HG02840 (cell line): ENCODE results near the gene ELP5.
A peak's percentile ranks its signal among the peaks of the same experiment; 100 is the strongest.

Experiments used
- ATAC-seq: cut with Tn5 transposase; IDR thresholded peaks from one replicate; pipeline ENCODE4 v1.9.1; 2021; ENCODE audit warnings: mild to moderate bottlenecking, moderate library complexity, moderate number of reproducible peaks; ENCODE audit not compliant: unreplicated experiment, low FRiP score

ELP5 gene

DNA sequence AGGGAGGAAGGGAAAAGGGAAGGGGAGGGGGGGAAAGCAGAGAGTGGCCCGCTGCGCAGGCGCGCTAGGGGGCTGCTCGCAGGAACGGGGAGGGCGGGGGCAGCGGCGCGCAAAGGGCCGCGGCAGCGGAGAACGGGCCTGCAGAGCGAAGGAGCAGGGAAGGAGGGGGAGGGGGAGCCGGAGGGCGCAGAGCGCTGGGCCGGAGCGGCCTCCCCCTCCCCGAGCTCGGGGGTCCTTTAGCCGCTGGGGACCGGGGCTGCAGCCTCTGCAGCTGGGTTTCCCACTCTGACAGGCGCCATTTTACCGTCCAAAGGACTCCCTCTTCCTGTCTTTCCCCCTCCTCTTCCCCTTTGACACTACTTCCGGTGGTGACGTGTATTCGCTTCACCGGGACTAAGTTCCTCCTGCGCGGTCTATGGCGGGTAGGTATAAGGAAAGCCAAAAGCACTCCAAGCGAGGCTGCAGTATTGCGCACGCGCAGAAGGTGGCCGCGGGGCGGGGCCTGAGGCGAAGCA is 297 bp upstream of the ELP5 start, which contains the start of gene CTDNEP1:
TSS of gene CTDNEP1 (minus strand) at position 74 of the 515 bp plus-strand sequence. CDS start 438 bp downstream, outside the sequence.
- ATAC-seq, result peak; percentile 81

DNA sequence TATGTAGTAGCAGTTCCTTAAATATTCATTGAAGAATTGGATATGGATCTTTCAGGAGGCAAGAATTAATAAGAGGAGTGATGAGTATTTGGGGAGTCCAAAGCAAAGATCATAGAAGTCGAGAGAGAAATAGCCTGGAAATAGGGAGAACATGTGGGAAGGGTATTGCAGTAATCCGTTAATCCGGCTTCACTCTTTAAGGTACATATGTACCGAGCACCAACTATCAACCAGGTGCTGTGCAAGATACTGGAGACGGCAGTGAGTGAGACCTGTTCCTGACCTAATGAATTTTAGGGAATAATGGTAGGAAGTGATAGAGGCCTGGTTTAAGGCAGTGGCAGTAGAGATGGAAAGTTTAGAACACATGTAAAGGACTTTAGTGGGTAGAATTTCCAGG is 1.1 kb downstream of the ELP5 start:
- no peak for ATAC-seq

DNA sequence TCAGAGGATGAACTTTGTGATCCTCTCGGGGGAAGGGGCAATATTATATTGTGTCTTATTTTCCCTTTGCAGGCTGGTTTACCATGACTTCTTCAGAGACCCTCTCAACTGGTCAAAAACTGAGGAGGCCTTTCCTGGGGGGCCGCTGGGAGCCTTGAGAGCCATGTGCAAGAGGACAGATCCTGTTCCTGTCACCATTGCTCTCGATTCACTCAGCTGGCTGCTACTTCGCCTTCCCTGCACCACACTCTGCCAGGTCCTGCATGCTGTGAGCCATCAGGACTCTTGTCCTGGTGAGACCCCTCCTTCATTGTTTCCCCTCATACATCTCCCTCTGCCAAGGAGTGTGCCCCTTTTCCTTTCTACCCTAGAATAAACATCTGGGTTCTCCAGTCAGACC is 2.5 kb downstream of the ELP5 start:
- no peak for ATAC-seq

DNA sequence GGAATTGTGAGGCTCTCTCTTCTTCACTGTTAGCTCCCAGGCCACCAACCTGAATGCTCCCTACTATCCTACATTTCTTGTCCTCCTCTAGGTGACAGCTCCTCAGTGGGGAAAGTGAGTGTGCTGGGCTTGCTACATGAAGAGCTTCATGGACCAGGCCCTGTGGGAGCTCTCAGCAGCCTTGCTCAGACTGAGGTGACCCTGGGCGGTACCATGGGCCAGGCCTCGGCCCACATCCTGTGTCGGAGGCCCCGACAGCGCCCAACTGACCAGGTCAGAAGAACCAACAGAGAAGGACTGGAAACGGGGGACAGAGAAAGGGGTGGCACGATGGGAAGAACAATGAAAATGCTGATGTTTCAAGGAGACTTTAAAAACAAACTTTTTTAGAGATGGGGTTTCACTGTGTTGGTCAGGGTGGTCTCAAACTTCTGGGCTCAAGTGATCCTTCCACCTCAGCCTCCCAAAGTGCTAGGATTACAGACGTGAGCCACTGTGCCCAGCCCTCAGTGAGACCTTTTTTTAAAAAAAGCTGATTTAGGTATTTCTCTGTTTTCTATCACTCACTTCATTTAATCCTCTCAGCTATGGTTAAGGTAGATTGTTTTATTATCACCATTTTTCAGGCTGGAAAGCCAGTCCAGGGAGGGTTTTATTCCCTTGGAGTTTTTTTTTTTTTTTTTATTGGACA is 4.9 kb downstream of the ELP5 start:
- no peak for ATAC-seq

DNA sequence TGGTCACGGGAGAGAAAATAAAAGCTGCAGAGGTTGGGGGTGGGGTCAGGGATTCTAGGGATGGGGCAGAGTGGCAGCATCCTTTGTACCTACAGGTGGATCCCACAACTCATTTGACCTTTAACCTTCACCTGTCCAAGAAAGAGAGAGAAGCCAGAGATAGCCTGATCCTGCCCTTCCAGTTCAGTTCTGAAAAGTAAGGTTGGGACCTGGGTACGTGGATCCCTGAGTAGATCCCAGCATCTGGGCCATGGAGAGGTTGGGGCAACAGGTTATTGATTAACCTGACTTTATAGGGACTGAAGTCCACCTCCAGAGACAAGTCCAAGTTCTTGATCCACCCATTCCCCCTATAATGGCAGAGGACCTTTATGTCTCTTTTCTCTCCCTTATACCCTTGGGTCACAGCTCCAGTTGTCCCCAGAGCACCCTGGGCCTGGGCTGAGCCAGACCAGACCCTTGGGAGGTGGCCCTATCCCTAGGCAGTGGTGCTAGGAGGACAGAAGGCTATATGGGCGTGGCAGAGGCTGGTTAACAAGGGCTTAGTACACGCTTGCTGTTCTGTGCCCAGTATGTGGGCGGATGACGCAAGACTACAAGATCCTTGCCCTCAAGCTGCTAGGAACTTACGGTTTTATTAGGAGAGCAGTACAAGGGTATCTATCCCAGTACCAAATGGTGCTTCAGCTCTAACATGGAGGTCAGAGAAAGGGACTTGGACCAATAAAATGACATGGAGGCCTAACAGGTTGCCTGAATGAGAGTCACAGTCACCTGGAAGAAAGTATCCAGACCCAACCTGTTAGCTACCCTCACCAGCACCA is 6.9 kb downstream of the ELP5 start:
- no peak for ATAC-seq

- ATAC-seq, result no peak
Observed at GRCh38 chr17:7259555-7259889, 7.5 kb downstream of the ELP5 start.

DNA sequence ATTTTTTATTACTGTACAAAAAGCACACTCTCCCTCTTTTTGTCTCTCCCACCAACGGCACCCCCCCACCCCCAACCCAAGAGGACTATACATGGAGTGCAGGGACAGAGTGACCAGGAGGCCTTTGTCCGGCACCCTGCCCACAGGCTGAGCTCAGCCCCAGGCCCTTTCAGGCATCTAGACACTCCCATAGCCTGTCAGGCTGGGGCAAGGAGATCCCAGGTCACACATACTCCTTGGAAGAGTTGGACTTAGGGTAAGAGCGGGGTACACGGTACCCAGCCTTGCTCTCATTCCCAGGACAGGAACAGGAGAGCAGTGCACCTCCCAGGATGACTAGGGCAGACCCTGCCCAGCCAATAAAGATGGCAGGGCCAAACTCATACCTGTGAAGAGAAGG is 8.1 kb downstream of the ELP5 start:
- no peak for ATAC-seq

DNA sequence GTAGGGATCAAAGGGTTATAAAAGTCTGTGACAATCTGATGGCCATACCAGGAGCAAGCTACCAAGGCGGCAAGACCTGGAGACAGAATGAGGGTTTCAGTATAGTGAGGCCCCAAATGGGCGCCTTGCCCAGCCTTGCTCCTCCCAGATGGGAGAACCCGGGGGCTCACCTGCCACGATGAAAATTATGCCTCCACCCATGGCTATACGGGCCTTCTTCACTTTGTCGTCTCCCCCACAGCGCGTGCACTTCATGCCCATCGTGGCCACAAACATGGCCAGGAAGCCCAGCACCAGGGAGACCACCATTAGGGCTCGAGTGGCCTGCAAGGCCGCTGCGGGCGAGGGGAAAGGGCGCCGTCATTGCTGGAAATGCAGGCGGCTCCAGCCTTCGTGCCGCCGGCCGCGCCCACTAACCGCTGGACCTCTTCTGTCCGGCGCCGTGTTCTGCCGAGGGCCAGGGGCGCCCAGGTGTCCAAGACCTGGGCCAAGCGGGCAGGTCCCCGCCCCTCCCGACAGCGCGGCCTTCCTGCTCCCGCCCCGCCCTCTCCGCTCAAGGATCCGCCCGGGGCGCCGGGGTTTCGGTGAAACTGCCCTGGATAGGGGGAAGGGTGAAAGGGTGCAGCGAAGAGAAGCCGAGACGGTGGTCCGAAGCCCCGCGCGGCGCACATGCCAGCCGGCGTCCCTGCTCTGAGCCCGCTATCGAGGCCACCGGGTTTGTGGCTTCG is 8.8 kb downstream of the ELP5 start:
- no peak for ATAC-seq

DNA sequence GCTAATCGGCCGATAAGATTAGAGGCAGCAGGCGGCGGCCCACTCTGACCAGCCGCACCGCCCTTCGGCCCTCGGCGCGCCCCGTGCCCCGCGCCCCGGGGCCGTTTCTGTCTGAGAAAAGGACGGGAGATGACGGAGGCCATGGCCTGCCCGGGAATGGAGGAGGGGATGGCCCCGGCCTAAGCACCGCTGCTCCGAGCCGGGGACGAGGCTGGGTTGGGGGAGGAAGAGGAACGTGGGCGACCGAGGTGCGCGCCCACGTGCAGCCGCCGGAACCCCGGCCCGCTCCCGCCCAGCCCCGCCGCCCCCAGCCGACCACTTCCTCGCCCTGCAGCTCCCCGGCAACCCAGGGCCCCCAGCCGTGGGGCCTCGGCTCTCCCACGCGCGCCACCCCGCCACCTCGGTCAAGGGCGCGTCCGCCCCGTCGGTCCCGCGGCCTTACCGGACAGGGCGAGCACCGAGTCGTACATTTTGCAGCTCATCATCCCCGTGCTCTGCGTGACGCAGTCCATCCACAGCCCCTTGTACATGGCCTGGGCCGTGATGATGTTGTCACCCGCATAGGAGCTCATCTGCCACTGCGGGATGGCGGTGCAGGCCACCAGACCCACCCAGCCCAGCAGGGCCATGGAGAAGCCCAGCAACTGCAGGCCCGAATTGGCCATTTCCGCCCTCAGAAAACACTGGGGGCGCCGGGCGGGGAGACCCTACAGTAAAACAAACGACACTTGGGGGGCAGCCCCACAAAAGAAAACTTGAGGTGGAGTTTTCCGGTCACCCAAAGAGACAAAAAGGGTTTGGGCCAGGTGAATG is 9.6 kb downstream of the ELP5 start:
- ATAC-seq, result no peak

- no peak for ATAC-seq
Observed at GRCh38 chr17:7262192-7262934, 10.3 kb downstream of the ELP5 start, which contains the start of gene CLDN7. Gene CLDN7 (minus strand): TSS chr17:7262478. CDS start chr17:7262043, 435 bp downstream.

DNA sequence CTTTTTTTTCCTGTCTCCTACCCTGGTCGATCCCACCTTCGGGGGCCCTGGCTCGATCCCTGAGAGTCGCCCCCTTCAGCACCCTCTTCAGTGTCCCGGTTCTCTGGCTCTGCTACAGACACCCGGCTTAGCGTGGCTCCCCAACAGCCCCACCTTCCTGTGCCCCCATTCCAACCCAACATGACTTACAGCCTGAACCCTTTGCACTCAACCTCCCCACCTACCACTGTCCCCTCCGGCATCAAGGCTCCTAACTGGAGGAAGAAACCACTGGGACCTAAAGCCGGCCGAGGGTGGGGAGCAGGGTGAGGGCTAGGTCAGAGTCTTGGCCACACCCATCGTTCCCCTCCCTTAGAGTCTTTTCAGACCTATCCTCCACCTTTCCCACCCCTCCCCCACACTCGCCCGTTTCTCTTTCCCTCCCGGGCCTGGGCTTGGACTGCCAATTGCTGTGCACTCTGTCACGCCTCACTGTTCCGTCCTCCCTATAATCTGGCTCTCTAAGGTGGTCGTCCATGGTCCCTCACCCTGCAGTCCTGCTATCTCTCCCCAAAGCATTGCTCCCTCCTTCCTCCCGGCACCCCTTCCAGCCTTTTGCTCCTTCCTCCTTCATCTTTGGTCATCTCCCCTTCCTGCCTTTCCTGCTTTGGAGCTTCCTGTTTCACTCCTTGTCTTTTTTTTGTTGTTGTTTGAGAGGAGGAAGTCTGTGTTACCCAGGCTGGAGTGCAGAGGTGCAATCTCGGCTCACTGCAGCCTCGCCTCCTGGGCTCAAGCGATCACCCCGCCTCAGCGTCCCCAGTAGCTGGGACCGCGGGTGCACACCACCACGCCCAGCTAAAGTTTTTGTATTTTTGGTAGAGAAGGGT is 11.2 kb downstream of the ELP5 start:
- ATAC-seq, result no peak

DNA sequence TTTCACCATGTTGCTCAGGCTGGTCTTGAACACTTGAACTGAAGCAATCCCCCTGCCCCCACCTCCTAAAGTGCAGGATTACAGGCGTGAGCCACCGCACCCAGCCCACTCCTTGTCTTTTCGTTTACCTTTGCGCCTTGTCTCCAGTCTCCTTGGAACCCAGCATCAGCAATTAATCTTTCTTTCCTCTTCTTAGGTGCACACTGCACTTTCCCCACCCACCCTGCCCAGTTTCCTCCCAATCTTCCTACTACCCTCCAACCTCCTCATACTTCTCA is 11.7 kb downstream of the ELP5 start:
- ATAC-seq, result no peak

- ATAC-seq, result no peak
Observed at GRCh38 chr17:7266784-7267183, 14.8 kb downstream of the ELP5 start.

GRCh38 chr17:7279448-7279847 is 27.4 kb downstream of the ELP5 start:
- no peak for ATAC-seq

DNA sequence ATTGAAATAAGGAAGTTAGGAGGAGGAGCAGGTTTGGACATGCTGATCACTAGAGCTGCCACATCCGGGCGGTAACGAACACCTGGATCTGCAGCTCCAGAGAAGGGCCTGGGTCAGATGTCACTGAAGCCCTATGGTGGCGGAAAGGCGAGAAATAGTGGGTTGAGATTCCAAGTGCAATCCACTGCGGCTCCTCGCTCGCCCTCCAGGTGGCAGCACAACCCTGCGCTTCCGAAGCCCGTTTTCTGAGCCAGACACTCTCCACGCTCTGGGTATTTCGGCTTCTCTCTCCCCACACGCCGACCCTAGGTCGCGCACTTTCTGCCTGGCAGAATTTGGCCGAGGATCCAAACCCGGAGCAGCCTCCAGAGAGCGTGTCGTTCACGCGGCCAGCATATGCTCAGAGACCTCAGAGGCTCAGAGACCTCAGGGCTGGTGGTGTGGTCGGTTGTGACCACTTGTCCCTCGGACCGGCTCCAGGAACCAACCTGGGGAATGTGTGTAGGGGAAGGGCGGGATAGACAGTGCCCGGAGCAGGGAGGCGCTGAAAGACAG is 28.6 kb downstream of the ELP5 start:
- ATAC-seq, result peak; percentile 51

DNA sequence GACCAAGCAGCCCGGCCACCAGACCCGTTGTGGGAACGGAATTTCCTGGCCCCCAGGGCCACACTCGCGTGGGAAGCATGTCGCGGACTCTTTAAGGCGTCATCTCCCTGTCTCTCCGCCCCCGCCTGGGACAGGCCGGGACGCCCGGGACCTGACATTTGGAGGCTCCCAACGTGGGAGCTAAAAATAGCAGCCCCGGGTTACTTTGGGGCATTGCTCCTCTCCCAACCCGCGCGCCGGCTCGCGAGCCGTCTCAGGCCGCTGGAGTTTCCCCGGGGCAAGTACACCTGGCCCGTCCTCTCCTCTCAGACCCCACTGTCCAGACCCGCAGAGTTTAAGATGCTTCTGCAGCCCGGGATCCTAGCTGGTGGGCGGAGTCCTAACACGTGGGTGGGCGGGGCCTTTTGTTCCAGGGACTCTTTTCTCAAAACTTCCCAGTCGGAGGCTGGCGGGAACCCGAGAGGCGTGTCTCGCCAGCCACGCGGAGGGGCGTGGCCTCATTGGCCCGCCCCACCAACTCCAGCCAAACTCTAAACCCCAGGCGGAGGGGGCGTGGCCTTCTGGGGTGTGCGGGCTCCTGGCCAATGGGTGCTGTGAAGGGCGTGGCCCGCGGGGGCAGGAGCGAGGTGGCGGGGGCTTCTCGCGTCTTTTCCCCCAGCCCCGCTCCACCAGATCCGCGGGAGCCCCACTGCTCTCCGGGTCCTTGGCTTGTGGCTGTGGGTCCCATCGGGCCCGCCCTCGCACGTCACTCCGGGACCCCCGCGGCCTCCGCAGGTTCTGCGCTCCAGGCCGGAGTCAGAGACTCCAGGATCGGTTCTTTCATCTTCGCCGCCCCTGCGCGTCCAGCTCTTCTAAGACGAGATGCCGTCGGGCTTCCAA is 29.3 kb downstream of the ELP5 start, which contains the start of gene SLC2A4:
TSS of gene SLC2A4 (plus strand) at position 645 of the 879 bp plus-strand sequence. CDS start at position 862, 217 bp downstream.
- peak; percentile 50 for ATAC-seq
